ENCODE measurements around the gene ALKBH6. TPM values are rescaled to one million over a fixed set of nuclear protein-coding genes. Genes with fewer than 3 reads are reported as not detected.

The ALKBH6 gene
- total and polyA plus RNA-seq, 2 of the 13 experiments (the other 11 are each of a cell fraction or from before 2014, with no cell fraction given) = 13.7 to 18.1 TPM

DNA sequence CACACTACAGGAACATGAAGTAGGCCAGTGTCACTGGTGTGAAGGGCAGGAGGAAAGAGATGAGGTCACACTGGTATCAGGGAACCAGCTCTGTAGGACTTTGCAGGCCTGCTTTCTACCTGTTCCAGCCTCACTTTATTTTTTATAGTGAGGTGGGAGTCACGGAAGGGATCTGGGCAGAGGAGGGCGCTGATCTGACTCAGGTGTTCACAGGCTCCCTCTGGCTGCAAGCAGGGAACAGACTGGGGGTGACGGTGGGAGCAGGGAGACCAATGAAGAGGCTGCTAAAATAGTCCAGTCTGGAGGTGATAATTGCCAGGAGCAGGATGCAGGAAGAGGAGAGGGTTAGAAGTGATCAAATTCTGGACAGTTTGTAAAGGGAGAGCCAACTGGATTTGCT, 37.2 kb upstream of the ALKBH6 start (continued):
- TF ChIP-seq ZNF430 (CRISPR knock-in tag; IDR thresholded peaks at IDR 0.05) (no peak), ERF (CRISPR knock-in tag; IDR thresholded peaks at IDR 0.05) (peak; percentile 26; the same call in 1 of the 2 replicates), FOXJ3 (CRISPR knock-in tag; IDR thresholded peaks at IDR 0.05; ENCODE audit: borderline replicate concordance) (no peak), MED13 (CRISPR knock-in tag; IDR thresholded peaks at IDR 0.05) (no peak), ZNF34 (CRISPR knock-in tag; IDR thresholded peaks at IDR 0.05; ENCODE audit: borderline replicate concordance) (no peak), ZSCAN20 (CRISPR knock-in tag; IDR thresholded peaks at IDR 0.05; ENCODE audit: borderline replicate concordance) (no peak), FOSL2 (CRISPR knock-in tag; IDR thresholded peaks at IDR 0.05) (no peak), HDAC2 (CRISPR knock-in tag; IDR thresholded peaks at IDR 0.05) (no peak)

DNA sequence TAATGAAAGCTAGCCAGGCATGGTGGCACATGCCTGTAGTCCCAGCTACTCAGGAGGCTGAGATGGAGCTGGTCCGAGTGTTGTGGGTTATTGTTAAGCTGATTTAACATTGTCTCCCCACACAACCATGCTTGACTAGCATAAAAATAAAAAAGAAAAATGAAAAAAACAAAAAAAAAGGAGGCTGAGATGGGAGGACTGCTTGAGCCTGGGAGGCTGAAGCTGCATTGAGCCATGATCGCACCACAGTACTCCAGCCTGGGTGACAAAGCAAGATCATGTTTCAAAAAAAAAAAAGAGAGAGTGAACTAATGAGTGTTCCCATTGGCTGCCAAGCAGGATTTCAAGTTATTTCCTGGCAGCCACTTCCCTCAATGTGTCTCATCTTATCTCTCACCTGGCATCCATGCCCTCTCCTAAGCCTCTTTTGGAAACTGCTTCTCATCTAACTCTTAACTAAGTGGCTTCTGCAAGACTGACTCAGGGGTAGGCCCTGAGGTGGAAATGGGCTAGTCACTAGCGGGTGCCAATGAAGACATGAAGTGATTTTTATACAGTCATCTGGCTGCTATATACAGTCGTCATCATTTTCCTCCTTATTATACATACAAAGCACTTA, 35.2 kb upstream of the ALKBH6 start:
- Histone ChIP-seq H3K4me1 (ENCODE audit: insufficient read depth, low read length) (peaks cover 29% of the 10 kb centered on the region), H3K27ac (ENCODE audit: extremely low read length, insufficient read depth, low read length) (no peak overlapping the region), H3K9ac (ENCODE audit: insufficient read depth, low read depth, low read length) (no peak overlapping the region), H3K4me2 (ENCODE audit: low read depth, low read length) (no peak overlapping the region), H3K79me2 (ENCODE audit: insufficient read depth, low read length) (peaks cover 4% of the 10 kb centered on the region), H3K9me3 (ENCODE audit: low read length) (no peaks in the 10 kb centered on the region), H3K4me3 (replicated peaks in 1 of 3; ENCODE audit: insufficient read depth in 1 of 3, low read depth in 2 of 3, low read length in 3 of 3) (no peak overlapping the region), H2AFZ (ENCODE audit: low read length) (no peak overlapping the region), H3K36me3 (replicated peaks in 1 of 2; ENCODE audit: control insufficient read depth in 1 of 2, insufficient read depth in 2 of 2, low read length in 2 of 2) (no peaks in the 10 kb centered on the region; a peak in 2 of 5 replicates), H3K27me3 (ENCODE audit: control insufficient read depth in 1 of 2, insufficient read depth in 2 of 2, low read length in 2 of 2) (no peaks in the 10 kb centered on the region; a peak in 1 of 5 replicates), H4K20me1 (ENCODE audit: insufficient read depth, low read length) (no peaks in the 10 kb centered on the region)
- no peak for FAIRE-seq
- POLR2A ChIA-PET = no interaction called here
- DNase-seq (ENCODE audit: low spot score) = no peak
- CTCF ChIA-PET (ENCODE audit: low intra/inter-chr PET ratio, low total read pairs) = no interaction called here
- no peak for ATAC-seq
- no TSS peak for BruUV-seq (replicated peaks)
- intact Hi-C loops (cut with micrococcal nuclease; ENCODE audit: unreplicated experiment) (no loop called here), in situ Hi-C loops (cut with HindIII; ENCODE audit: extremely low pct_ligation_motif_present, low pct_unique_long_range_greater_than_20kb) (no loop called here)
- 99% methylated on average over 4 of the region's 4 CpGs for WGBS (ENCODE audit: low lambda C conversion rate)
- TF ChIP-seq DMAP1 (CRISPR knock-in tag; IDR thresholded peaks at IDR 0.05) = no peak
- TF ChIP-seq, protein P1, sequence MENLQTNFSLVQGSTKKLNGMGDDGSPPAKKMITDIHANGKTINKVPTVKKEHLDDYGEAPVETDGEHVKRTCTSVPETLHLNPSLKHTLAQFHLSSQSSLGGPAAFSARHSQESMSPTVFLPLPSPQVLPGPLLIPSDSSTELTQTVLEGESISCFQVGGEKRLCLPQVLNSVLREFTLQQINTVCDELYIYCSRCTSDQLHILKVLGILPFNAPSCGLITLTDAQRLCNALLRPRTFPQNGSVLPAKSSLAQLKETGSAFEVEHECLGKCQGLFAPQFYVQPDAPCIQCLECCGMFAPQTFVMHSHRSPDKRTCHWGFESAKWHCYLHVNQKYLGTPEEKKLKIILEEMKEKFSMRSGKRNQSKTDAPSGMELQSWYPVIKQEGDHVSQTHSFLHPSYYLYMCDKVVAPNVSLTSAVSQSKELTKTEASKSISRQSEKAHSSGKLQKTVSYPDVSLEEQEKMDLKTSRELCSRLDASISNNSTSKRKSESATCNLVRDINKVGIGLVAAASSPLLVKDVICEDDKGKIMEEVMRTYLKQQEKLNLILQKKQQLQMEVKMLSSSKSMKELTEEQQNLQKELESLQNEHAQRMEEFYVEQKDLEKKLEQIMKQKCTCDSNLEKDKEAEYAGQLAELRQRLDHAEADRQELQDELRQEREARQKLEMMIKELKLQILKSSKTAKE (CRISPR knock-in tag; IDR thresholded peaks at IDR 0.05; ENCODE audit: borderline replicate concordance) = no peak
- TF ChIP-seq NFYB (CRISPR knock-in tag; IDR thresholded peaks at IDR 0.05) = no peak
- TF ChIP-seq, protein P2, sequence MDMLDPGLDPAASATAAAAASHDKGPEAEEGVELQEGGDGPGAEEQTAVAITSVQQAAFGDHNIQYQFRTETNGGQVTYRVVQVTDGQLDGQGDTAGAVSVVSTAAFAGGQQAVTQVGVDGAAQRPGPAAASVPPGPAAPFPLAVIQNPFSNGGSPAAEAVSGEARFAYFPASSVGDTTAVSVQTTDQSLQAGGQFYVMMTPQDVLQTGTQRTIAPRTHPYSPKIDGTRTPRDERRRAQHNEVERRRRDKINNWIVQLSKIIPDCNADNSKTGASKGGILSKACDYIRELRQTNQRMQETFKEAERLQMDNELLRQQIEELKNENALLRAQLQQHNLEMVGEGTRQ (IDR thresholded peaks at IDR 0.05; ENCODE audit: low read depth, low read length) = no peak
- TF ChIP-seq, protein P2 (CRISPR knock-in tag; IDR thresholded peaks at IDR 0.05; ENCODE audit: borderline replicate concordance) = no peak
- TF ChIP-seq ZNF431 (CRISPR knock-in tag; IDR thresholded peaks at IDR 0.05; ENCODE audit: borderline replicate concordance, low read depth) = no peak

Measured in HepG2 (cell line).